ENCODE data around the gene ADAMTS13.

GRCh38 chr9:133404454-133405002 is 17.6 kb upstream of the ADAMTS13 start:
- no peak for TF ChIP-seq SMC3 (conservative IDR thresholded peaks at IDR 0.05; ENCODE audit: poor library complexity)
- no peak for TF ChIP-seq EP300 (conservative IDR thresholded peaks at IDR 0.05; ENCODE audit: poor library complexity, severe bottlenecking)
- TF ChIP-seq EZH2 (IDR thresholded peaks at IDR 0.05; ENCODE audit: borderline replicate concordance, insufficient read depth, low read length, poor library complexity, severe bottlenecking), result no peak
- TF ChIP-seq, protein P1, sequence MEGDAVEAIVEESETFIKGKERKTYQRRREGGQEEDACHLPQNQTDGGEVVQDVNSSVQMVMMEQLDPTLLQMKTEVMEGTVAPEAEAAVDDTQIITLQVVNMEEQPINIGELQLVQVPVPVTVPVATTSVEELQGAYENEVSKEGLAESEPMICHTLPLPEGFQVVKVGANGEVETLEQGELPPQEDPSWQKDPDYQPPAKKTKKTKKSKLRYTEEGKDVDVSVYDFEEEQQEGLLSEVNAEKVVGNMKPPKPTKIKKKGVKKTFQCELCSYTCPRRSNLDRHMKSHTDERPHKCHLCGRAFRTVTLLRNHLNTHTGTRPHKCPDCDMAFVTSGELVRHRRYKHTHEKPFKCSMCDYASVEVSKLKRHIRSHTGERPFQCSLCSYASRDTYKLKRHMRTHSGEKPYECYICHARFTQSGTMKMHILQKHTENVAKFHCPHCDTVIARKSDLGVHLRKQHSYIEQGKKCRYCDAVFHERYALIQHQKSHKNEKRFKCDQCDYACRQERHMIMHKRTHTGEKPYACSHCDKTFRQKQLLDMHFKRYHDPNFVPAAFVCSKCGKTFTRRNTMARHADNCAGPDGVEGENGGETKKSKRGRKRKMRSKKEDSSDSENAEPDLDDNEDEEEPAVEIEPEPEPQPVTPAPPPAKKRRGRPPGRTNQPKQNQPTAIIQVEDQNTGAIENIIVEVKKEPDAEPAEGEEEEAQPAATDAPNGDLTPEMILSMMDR (IDR thresholded peaks at IDR 0.05; ENCODE audit: poor library complexity, severe bottlenecking), result no peak
- no peak for TF ChIP-seq MXI1 (conservative IDR thresholded peaks at IDR 0.05; ENCODE audit: poor library complexity, severe bottlenecking)
- TF ChIP-seq RAD21 (conservative IDR thresholded peaks at IDR 0.05), result no peak
